CD14-positive monocyte (primary cell): ENCODE data around the gene LCMT2. TPM values are rescaled to one million over a fixed set of nuclear protein-coding genes. Genes with fewer than 3 reads are reported as not detected.

Source experiments
- DNase-seq, 3 donors: peaks; one replicate each; pipeline ENCODE4 v3.0.0-alpha.2; 2011 to 2022
- H2AFZ ChIP-seq: 2 replicates; pipeline ENCODE4 v1.6.0; 2012; ENCODE audit warnings: mild to moderate bottlenecking, low read depth, low read length, inconsistent platforms; ENCODE audit not compliant: insufficient read depth, poor library complexity, severe bottlenecking
- H3K27ac ChIP-seq, 2 donors: 1 replicate in 1 of 2; 2 replicates in 1 of 2; pipeline ENCODE4 v1.5.1; 2012 to 2013; ENCODE audit warnings: low read length in 2 of 2, control low read depth in 1 of 2, inconsistent platforms in 1 of 2, low read depth in 1 of 2, mild to moderate bottlenecking in 1 of 2
- H3K27me3 ChIP-seq, 2 donors: one replicate each; pipeline versions ENCODE4 v1.6.0 to v1.6.1; 2011 to 2013; ENCODE audit warnings: low read length in 2 of 2; ENCODE audit not compliant: control insufficient read depth in 2 of 2, insufficient read depth in 2 of 2
- H3K36me3 ChIP-seq, 2 donors: replicated peaks in 1 of 2; 1 replicate in 1 of 2; 2 replicates in 1 of 2; pipeline versions ENCODE4 v1.5.1 to v1.6.1; 2012 to 2013; ENCODE audit warnings: low read length in 2 of 2, control low read depth in 1 of 2, inconsistent platforms in 1 of 2, mild to moderate bottlenecking in 1 of 2; ENCODE audit not compliant: insufficient read depth in 2 of 2, control insufficient read depth in 1 of 2
- H3K4me1 ChIP-seq, 2 donors: 1 replicate in 1 of 2; 2 replicates in 1 of 2; pipeline versions ENCODE4 v1.5.1 to v1.6.1; 2012 to 2013; ENCODE audit warnings: low read length in 2 of 2, control low read depth in 1 of 2, inconsistent platforms in 1 of 2, mild to moderate bottlenecking in 1 of 2, moderate library complexity in 1 of 2; ENCODE audit not compliant: insufficient read depth in 2 of 2, control insufficient read depth in 1 of 2
- H3K4me2 ChIP-seq: replicated peaks from 2 replicates; pipeline ENCODE3; 2012; ENCODE audit warnings: low read length, moderate library complexity, mild to moderate bottlenecking; ENCODE audit not compliant: poor library complexity, severe bottlenecking; ENCODE audit errors: extremely low read depth
- H3K4me3 ChIP-seq, 3 experiments: fragments of 200-600 bp in 1 of 3; sonication (generic) in 1 of 3; replicated peaks in 1 of 3; 1 replicate in 2 of 3; 2 replicates in 1 of 3; pipeline ENCODE4 v1.5.1; 2011 to 2013; ENCODE audit warnings: low read length in 3 of 3, mild to moderate bottlenecking in 3 of 3, control low read depth in 2 of 3, low read depth in 2 of 3, inconsistent platforms in 1 of 3, moderate library complexity in 1 of 3
- H3K79me2 ChIP-seq: 2 replicates; pipeline ENCODE4 v1.6.0; 2012; ENCODE audit warnings: mild to moderate bottlenecking, control low read depth, inconsistent platforms, low read length, moderate library complexity; ENCODE audit not compliant: insufficient read depth
- H3K9ac ChIP-seq: 2 replicates; pipeline ENCODE4 v1.6.0; 2017; ENCODE audit warnings: low read length, mild to moderate bottlenecking; ENCODE audit not compliant: insufficient read depth, poor library complexity, severe bottlenecking
- H3K9me3 ChIP-seq, 2 donors: replicated peaks in 1 of 2; 1 replicate in 1 of 2; 2 replicates in 1 of 2; pipeline versions ENCODE4 v1.5.1 to v1.6.1; 2012 to 2013; ENCODE audit warnings: low read length in 2 of 2, control low read depth in 1 of 2; ENCODE audit not compliant: control insufficient read depth in 1 of 2, insufficient read depth in 1 of 2
- H4K20me1 ChIP-seq: 2 replicates; pipeline ENCODE4 v1.6.0; 2012; ENCODE audit warnings: mild to moderate bottlenecking, low read length, control low read depth, moderate library complexity; ENCODE audit not compliant: insufficient read depth
- H3K27ac Mint-ChIP-seq, 7 donors: one replicate each; pipeline ENCODE4 v1.8.0; 2020; ENCODE audit warnings: mild to moderate bottlenecking in 7 of 7, mixed read lengths in 7 of 7, moderate library complexity in 6 of 7, inconsistent platforms in 2 of 7
- H3K27me3 Mint-ChIP-seq, 3 donors: one replicate each; pipeline ENCODE4 v1.8.0; 2021 to 2022; ENCODE audit warnings: low read depth in 3 of 3, mild to moderate bottlenecking in 3 of 3, mixed read lengths in 3 of 3, moderate library complexity in 3 of 3, inconsistent platforms in 1 of 3
- H3K36me3 Mint-ChIP-seq, 2 donors: one replicate each; pipeline ENCODE4 v1.8.0; 2020; ENCODE audit warnings: mixed read lengths in 2 of 2, inconsistent platforms in 1 of 2, mild to moderate bottlenecking in 1 of 2
- H3K4me1 Mint-ChIP-seq: one replicate; pipeline ENCODE4 v1.8.0; 2020; ENCODE audit warnings: mild to moderate bottlenecking, mixed read lengths
- H3K4me3 Mint-ChIP-seq, 2 donors: one replicate each; pipeline ENCODE4 v1.8.0; 2020; ENCODE audit warnings: mild to moderate bottlenecking in 2 of 2, mixed read lengths in 2 of 2, moderate library complexity in 1 of 2
- H3K9me3 Mint-ChIP-seq, 7 donors: one replicate each; pipeline ENCODE4 v1.8.0; 2020 to 2022; ENCODE audit warnings: mixed read lengths in 7 of 7, mild to moderate bottlenecking in 6 of 7, moderate library complexity in 6 of 7, inconsistent platforms in 2 of 7
- CTCF ChIP-seq: fragments of 200-600 bp; IDR thresholded peaks from one replicate; pipeline ENCODE4 v1.8.0; 2022; ENCODE audit warnings: antibody characterized with exemption, mild to moderate bottlenecking
- WGBS: methylation state at CpG from one replicate; pipeline ENCODE4 v1.1.5; 2013; ENCODE audit warnings: missing lambda C conversion rate; ENCODE audit not compliant: insufficient coverage; 5-methylcytosine and 5-hydroxymethylcytosine counted together
- intact Hi-C, 2 donors: fragments of 100-400 bp; cut with micrococcal nuclease; formaldehyde crosslinking; loops; one replicate each; pipeline versions ENCODE4 v1.15.0 to v1.15.1; 2023
- polyA plus RNA-seq, 3 donors: library from polyadenylated mRNA; depleted of rRNA in 1 of 3; unstranded in 2 of 3; stranded (reverse) in 1 of 3; fragments of 300-500 nt in 2 of 3; fragments of >200 nt in 1 of 3; fragmentation: Illumina TruSeq in 2 of 3; gene quantifications; 1 replicate in 2 of 3; 2 replicates in 1 of 3; pipeline ENCODE4 v1.2.3, GENCODE V29; 2012 to 2021

Gene LCMT2
- polyA plus RNA-seq, 3 donors: 0.78 to 1.6 (median 1.4) TPM

GRCh38 chr15:43370310-43370974 lies 40.1 kb upstream of the LCMT2 start:
- Mint-ChIP-seq H3K36me3 (peaks cover 33 to 36% of the 10 kb centered on the region in 2 donors), H3K4me3 (peak overlapping the region; percentile 94 to 97), H3K27me3 (peaks cover 0 to 4% (median 0%) of the 10 kb centered on the region in 3 donors), H3K27ac (peak overlapping the region in 6 of 7 donors; percentile 78 to 90 (median 82)), H3K4me1 (peaks cover 54% of the 10 kb centered on the region), H3K9me3 (peaks cover 2 to 8% (median 4%) of the 10 kb centered on the region in 7 donors)
- peak overlapping the region; percentile 85 for H3K9ac ChIP-seq
- DNase-seq: peak in 2 of 3 donors; percentile 6 to 21
- peaks cover 32% of the 10 kb centered on the region for H3K79me2 ChIP-seq
- H3K4me2 ChIP-seq: peak overlapping the region; percentile 94
- peaks cover 10 to 24% of the 10 kb centered on the region in 2 donors for H3K36me3 ChIP-seq
- no peaks in the 10 kb centered on the region for H3K9me3 ChIP-seq
- peak overlapping the region; percentile 90 for H2AFZ ChIP-seq
- no peak for TF ChIP-seq CTCF
- intact Hi-C loops: no loop called here
- H3K27ac ChIP-seq: peak overlapping the region; percentile 24 to 82
- peaks cover 20 to 32% of the 10 kb centered on the region in 2 donors for H3K4me1 ChIP-seq
- under 1% methylated on average over 42 of the region's 45 CpGs for WGBS
- no peaks in the 10 kb centered on the region for H4K20me1 ChIP-seq
- peak overlapping the region; percentile 53 to 87 (median 71) for H3K4me3 ChIP-seq
- H3K27me3 ChIP-seq: no peaks in the 10 kb centered on the region

GRCh38 chr15:43361313-43361903 lies 31.0 kb upstream of the LCMT2 start:
- no peak overlapping the region for H3K27ac ChIP-seq
- H3K4me1 ChIP-seq: no peaks in the 10 kb centered on the region
- H3K27me3 ChIP-seq: no peaks in the 10 kb centered on the region
- H3K36me3 ChIP-seq: peaks cover 44 to 69% of the 10 kb centered on the region in 2 donors
- H4K20me1 ChIP-seq: no peaks in the 10 kb centered on the region
- peaks cover 28 to 46% of the 10 kb centered on the region in 2 donors for H3K9me3 ChIP-seq
- no peak overlapping the region for H3K9ac ChIP-seq
- H3K4me3 ChIP-seq: peak overlapping the region in 1 of 3 experiments; percentile 40
- intact Hi-C loops: no loop called here
- no peak overlapping the region for H2AFZ ChIP-seq
- Mint-ChIP-seq H3K27ac (no peak overlapping the region), H3K4me1 (peaks cover 25% of the 10 kb centered on the region), H3K36me3 (peaks cover 54 to 72% of the 10 kb centered on the region in 2 donors), H3K4me3 (no peak overlapping the region), H3K27me3 (no peaks in the 10 kb centered on the region), H3K9me3 (peaks cover 31 to 52% (median 45%) of the 10 kb centered on the region in 7 donors)
- peaks cover 5% of the 10 kb centered on the region for H3K79me2 ChIP-seq
- 100% methylated on average over 1 of the region's 7 CpGs for WGBS
- TF ChIP-seq CTCF: no peak
- no peak for DNase-seq
- H3K4me2 ChIP-seq: no peak overlapping the region
